Thymus (tissue), 2 donors: Measurements from ENCODE around the gene USE1. TPM values are rescaled to one million over a fixed set of nuclear protein-coding genes. Genes with fewer than 3 reads are reported as not detected.

Experiments
- polyA plus RNA-seq: library from polyadenylated mRNA; stranded (reverse); fragments of 200-250 nt; gene quantifications from one replicate; pipeline ENCODE4 v1.2.3, GENCODE V29; 2013
- total RNA-seq: library from RNA; stranded (reverse); fragments of 120-200 nt; gene quantifications from one replicate; pipeline ENCODE4 v1.2.4, GENCODE V29; 2013
- donor health status: healthy.

Gene USE1
- total and polyA plus RNA-seq, 2 donors: 21.3 to 52.9 TPM

Other genes with a start within 250 kb of the USE1 start
- gene CPAMD8, start 188.5 kb upstream of the USE1 start, total RNA-seq: 12.3 TPM
- 17.3 TPM for gene CPAMD8, start 188.5 kb upstream of the USE1 start, polyA plus RNA-seq
- gene HAUS8, start 139.9 kb upstream of the USE1 start, total RNA-seq: 12.8 TPM
- 19.5 TPM for gene HAUS8, start 139.9 kb upstream of the USE1 start, polyA plus RNA-seq
- gene MYO9B, start 139.6 kb upstream of the USE1 start, total RNA-seq: 28.2 TPM
- gene MYO9B, start 139.6 kb upstream of the USE1 start, polyA plus RNA-seq: 103 TPM
- 6.2 TPM for gene OCEL1, start 10.9 kb downstream of the USE1 start, total RNA-seq
- gene OCEL1, start 10.9 kb downstream of the USE1 start, polyA plus RNA-seq: 24.8 TPM
- 9.4 TPM for gene NR2F6, start 30.6 kb downstream of the USE1 start, total RNA-seq
- gene NR2F6, start 30.6 kb downstream of the USE1 start, polyA plus RNA-seq: 15.0 TPM
- 0.76 TPM for gene USHBP1, start 49.4 kb downstream of the USE1 start, total RNA-seq
- 4.4 TPM for gene USHBP1, start 49.4 kb downstream of the USE1 start, polyA plus RNA-seq
- gene BABAM1, start 52.1 kb downstream of the USE1 start, total RNA-seq: 97.0 TPM
- gene BABAM1, start 52.1 kb downstream of the USE1 start, polyA plus RNA-seq: 94.4 TPM
- gene ANKLE1, start 66.5 kb downstream of the USE1 start, total RNA-seq: 1.6 TPM
- 0.64 TPM for gene ANKLE1, start 66.5 kb downstream of the USE1 start, polyA plus RNA-seq
- 9.7 TPM for gene ABHD8, start 88.1 kb downstream of the USE1 start, total RNA-seq
- 10.3 TPM for gene ABHD8, start 88.1 kb downstream of the USE1 start, polyA plus RNA-seq
- gene MRPL34, start 90.5 kb downstream of the USE1 start, total RNA-seq: 78.3 TPM
- 123 TPM for gene MRPL34, start 90.5 kb downstream of the USE1 start, polyA plus RNA-seq
- 23.5 TPM for gene DDA1, start 94.2 kb downstream of the USE1 start, total RNA-seq
- gene DDA1, start 94.2 kb downstream of the USE1 start, polyA plus RNA-seq: 51.7 TPM
- 2.2 TPM for gene ANO8, start 119.5 kb downstream of the USE1 start, total RNA-seq
- gene ANO8, start 119.5 kb downstream of the USE1 start, polyA plus RNA-seq: 13.5 TPM
- 8.9 TPM for gene GTPBP3, start 122.2 kb downstream of the USE1 start, total RNA-seq
- 17.4 TPM for gene GTPBP3, start 122.2 kb downstream of the USE1 start, polyA plus RNA-seq
- 11.7 TPM for gene PLVAP, start 162.0 kb downstream of the USE1 start, total RNA-seq
- 57.1 TPM for gene PLVAP, start 162.0 kb downstream of the USE1 start, polyA plus RNA-seq
- gene CCDC194, start 178.8 kb downstream of the USE1 start, total RNA-seq: 0.28 TPM
- gene CCDC194, start 178.8 kb downstream of the USE1 start, polyA plus RNA-seq: 0.55 TPM
- gene BST2, start 190.3 kb downstream of the USE1 start, total RNA-seq: 107 TPM
- gene BST2, start 190.3 kb downstream of the USE1 start, polyA plus RNA-seq: 221 TPM
- gene MVB12A, start 204.7 kb downstream of the USE1 start, total RNA-seq: 27.8 TPM
- gene MVB12A, start 204.7 kb downstream of the USE1 start, polyA plus RNA-seq: 56.8 TPM
- 0.19 TPM for gene TMEM221, start 233.3 kb downstream of the USE1 start, total RNA-seq
- gene TMEM221, start 233.3 kb downstream of the USE1 start, polyA plus RNA-seq: 3.2 TPM
- gene NXNL1, start 245.6 kb downstream of the USE1 start, total RNA-seq: not detected
- gene NXNL1, start 245.6 kb downstream of the USE1 start, polyA plus RNA-seq: not detected